HCT116 (cell line): ENCODE data around the gene AGTRAP. TPM values are rescaled to one million over a fixed set of nuclear protein-coding genes. Genes with fewer than 3 reads are reported as not detected.

Source experiments
- ATAC-seq: fragments of 200-7000 bp; cut with Tn5 transposase; 2 replicates; pipeline ENCODE4 v1.9.1; 2020; ENCODE audit warnings: mild to moderate bottlenecking, moderate library complexity
- BruUV-seq: library from RNA; stranded (reverse); fragments of 400-500 nt; replicated peaks from 2 replicates; lab custom pipeline; 2021; lab: Mats Ljungman, UMichigan
- CTCF ChIA-PET: fragments of 300-600 bp; sonication (Branson Sonifier 250); formaldehyde crosslinking; loops from one replicate; lab custom pipeline; 2021; ENCODE audit warnings: antibody characterized with exemption; lab: Charles Lee
- POLR2A ChIA-PET: fragments of 300-600, 350-600 bp; sonication (Branson Sonifier 250); formaldehyde crosslinking; loops from one replicate; lab custom pipeline; 2021; ENCODE audit warnings: antibody characterized with exemption; lab: Charles Lee
- RAD21 ChIA-PET, 2 experiments: fragments of 300-600 bp; sonication (Branson Sonifier 250); formaldehyde crosslinking; loops; one replicate each; lab custom pipeline; 2023; ENCODE audit warnings: low total read pairs in 2 of 2; ENCODE audit not compliant: uncharacterized antibody in 2 of 2, unreplicated experiment in 2 of 2, low non-redundant PET in 1 of 2; lab: Charles Lee
- DNase-seq: peaks from one replicate; pipeline ENCODE4 v3.0.0-alpha.2; 2010; ENCODE audit warnings: low read depth, low spot score
- H2AFZ ChIP-seq: fragments of 200-600 bp; shearing (Covaris generic), sonication (generic); 2 replicates; pipeline ENCODE4 v1.6.1; 2017; ENCODE audit warnings: low read depth, mixed run types, mixed read lengths, antibody characterized with exemption, low read length; ENCODE audit not compliant: poor library complexity, severe bottlenecking
- H3K27ac ChIP-seq: 2 replicates; pipeline ENCODE4 v1.5.1; 2012; ENCODE audit warnings: low read depth, low read length
- H3K27me3 ChIP-seq: fragments of 200-600 bp; sonication (generic); 2 replicates; pipeline ENCODE4 v1.6.1; 2016; ENCODE audit warnings: mixed run types, low read length, mixed read lengths; ENCODE audit not compliant: insufficient read depth
- H3K36me3 ChIP-seq, 2 experiments: fragments of 200-500 bp in 1 of 2; fragments of 200-600 bp in 1 of 2; sonication (Bioruptor generic) in 1 of 2; sonication (generic) in 1 of 2; 2 replicates each; pipeline versions ENCODE4 v1.5.1 to v1.6.1; 2014 to 2016; ENCODE audit warnings: low read length in 2 of 2, inconsistent platforms in 1 of 2, mixed read lengths in 1 of 2, mixed run types in 1 of 2; ENCODE audit not compliant: insufficient read depth in 2 of 2, control insufficient read depth in 1 of 2
- H3K4me1 ChIP-seq, 2 experiments: fragments of 200-600 bp in 1 of 2; sonication (generic) in 1 of 2; 2 replicates each; pipeline versions ENCODE4 v1.5.1 to v1.6.1; 2012 to 2017; ENCODE audit warnings: low read length in 2 of 2, inconsistent platforms in 1 of 2, mild to moderate bottlenecking in 1 of 2, mixed read lengths in 1 of 2, mixed run types in 1 of 2, moderate library complexity in 1 of 2; ENCODE audit not compliant: insufficient read depth in 2 of 2, control insufficient read depth in 1 of 2
- H3K4me2 ChIP-seq: fragments of 200-600 bp; sonication (generic); 2 replicates; pipeline ENCODE4 v1.6.1; 2017; ENCODE audit warnings: mixed run types, low read length, mixed read lengths
- H3K4me3 ChIP-seq, 2 experiments: fragments of 200-600 bp in 1 of 2; sonication (generic) in 1 of 2; replicated peaks in 1 of 2; 2 replicates each; pipeline ENCODE4 v1.5.1; 2011 to 2016; ENCODE audit warnings: low read length in 2 of 2, control low read depth in 1 of 2, low read depth in 1 of 2, mild to moderate bottlenecking in 1 of 2, mixed read lengths in 1 of 2, mixed run types in 1 of 2
- H3K79me2 ChIP-seq: fragments of 200-600 bp; sonication (generic); 2 replicates; pipeline ENCODE4 v1.6.1; 2017; ENCODE audit warnings: mild to moderate bottlenecking, mixed run types, low read length, moderate library complexity, mixed read lengths; ENCODE audit not compliant: insufficient read depth
- H3K9ac ChIP-seq: fragments of 200-600 bp; sonication (generic); 2 replicates; pipeline ENCODE4 v1.6.1; 2016; ENCODE audit warnings: low read length, mixed read lengths
- H3K9me2 ChIP-seq: fragments of 200-600 bp; sonication (generic), shearing (Covaris generic); 2 replicates; pipeline ENCODE4 v1.6.1; 2017; ENCODE audit warnings: mixed run types, mild to moderate bottlenecking, moderate library complexity; ENCODE audit not compliant: insufficient read depth
- H3K9me3 ChIP-seq, 2 experiments: fragments of 200-500 bp in 1 of 2; fragments of 200-600 bp in 1 of 2; sonication (Bioruptor generic) in 1 of 2; sonication (generic) in 1 of 2; 2 replicates each; pipeline ENCODE4 v1.6.1; 2014 to 2017; ENCODE audit warnings: low read length in 2 of 2, mixed read lengths in 2 of 2, inconsistent platforms in 1 of 2, low read depth in 1 of 2, mild to moderate bottlenecking in 1 of 2, mixed run types in 1 of 2, moderate library complexity in 1 of 2; ENCODE audit not compliant: control insufficient read depth in 1 of 2, insufficient read depth in 1 of 2
- H4K20me1 ChIP-seq: fragments of 200-600 bp; sonication (generic), shearing (Covaris generic); 2 replicates; pipeline ENCODE4 v1.6.1; 2017; ENCODE audit warnings: mixed run types, mild to moderate bottlenecking, moderate library complexity; ENCODE audit not compliant: insufficient read depth
- ATF3 ChIP-seq: IDR thresholded peaks from 2 replicates; pipeline ENCODE4 v1.6.1; 2012
- CBX3 ChIP-seq: IDR thresholded peaks from 2 replicates; pipeline ENCODE4 v1.6.1; 2012; ENCODE audit warnings: low read depth
- CTCF ChIP-seq, 3 experiments: fragments of 200-600 bp in 1 of 3; sonication (generic) in 1 of 3; IDR thresholded peaks in 2 of 3; conservative IDR thresholded peaks in 1 of 3; 2 replicates each; pipeline ENCODE4 v1.5.1; 2012 to 2017; ENCODE audit warnings: low read depth in 2 of 3, low read length in 2 of 3, antibody characterized with exemption in 1 of 3, borderline replicate concordance in 1 of 3, control low read depth in 1 of 3, mild to moderate bottlenecking in 1 of 3, mixed read lengths in 1 of 3, mixed run types in 1 of 3, moderate library complexity in 1 of 3; ENCODE audit not compliant: insufficient read depth in 1 of 3
- EZH2 ChIP-seq: fragments of 200-600 bp; sonication (generic); IDR thresholded peaks from 2 replicates; pipeline ENCODE4 v1.6.1; 2017; ENCODE audit warnings: antibody characterized with exemption, mixed run types
- FOSL1 ChIP-seq: IDR thresholded peaks from 2 replicates; pipeline ENCODE4 v1.6.1; 2012; ENCODE audit warnings: low read depth
- JUND ChIP-seq: IDR thresholded peaks from 2 replicates; pipeline ENCODE4 v1.6.1; 2012
- POLR2AphosphoS5 ChIP-seq: IDR thresholded peaks from 2 replicates; pipeline ENCODE4 v1.6.1; 2011; ENCODE audit warnings: mild to moderate bottlenecking, low read depth, low read length, moderate library complexity
- REST ChIP-seq: IDR thresholded peaks from 2 replicates; pipeline ENCODE4 v1.6.1; 2012; ENCODE audit warnings: low read depth
- SIN3A ChIP-seq: IDR thresholded peaks from 2 replicates; pipeline ENCODE4 v1.6.1; 2012; ENCODE audit warnings: low read depth
- SP1 ChIP-seq: IDR thresholded peaks from 2 replicates; pipeline ENCODE4 v1.6.1; 2012; ENCODE audit warnings: low read depth
- SRF ChIP-seq: IDR thresholded peaks from 2 replicates; pipeline ENCODE4 v1.6.1; 2012; ENCODE audit warnings: low read depth
- TCF7L2 ChIP-seq: IDR thresholded peaks from 2 replicates; pipeline ENCODE4 v1.7.0; 2011; ENCODE audit warnings: borderline replicate concordance, inconsistent platforms; ENCODE audit not compliant: insufficient read depth, insufficient read length; ENCODE audit errors: extremely low read depth
- YY1 ChIP-seq: IDR thresholded peaks from 2 replicates; pipeline ENCODE4 v1.6.1; 2011; ENCODE audit warnings: low read length, low read depth, moderate library complexity, mild to moderate bottlenecking; ENCODE audit not compliant: insufficient replicate concordance; ENCODE audit errors: extremely low read depth
- intact Hi-C: fragments of 100-400 bp; cut with micrococcal nuclease; formaldehyde crosslinking; loops from 2 replicates; pipeline ENCODE4 v1.10.0; 2022
- total RNA-seq: library from RNA; stranded (reverse); gene quantifications from one replicate; pipeline ENCODE4 v1.2.1, GENCODE V29; 2021; ENCODE audit not compliant: unreplicated experiment

The AGTRAP gene
- total RNA-seq, 1 experiment from 2014 or later = 49.0 TPM

GRCh38 chr1:11691928-11692711 is 43.8 kb upstream of the AGTRAP start (continued):
- no peak for TF ChIP-seq CTCF (IDR thresholded peaks at IDR 0.05 in 2 of 3, conservative IDR thresholded peaks at IDR 0.05 in 1 of 3; ENCODE audit: borderline replicate concordance in 1 of 3, insufficient read depth in 1 of 3, low read depth in 2 of 3, low read length in 2 of 3)
- no peak for TF ChIP-seq REST

- H3K36me3 ChIP-seq = no peaks in the 10 kb centered on the region
- peak overlapping the region; percentile 82 for H2AFZ ChIP-seq
- no peak overlapping the region for H3K9ac ChIP-seq
- H3K4me3 ChIP-seq = no peak overlapping the region
- ChIA-PET CTCF (interaction anchor here (1.0 to 1.3 kb wide), 3 partner anchors 15 to 29 kb away, joined by 4 to 8 read pairs (median 4); partner anchors contain the start of gene FBXO6), RAD21 (interaction anchor here in 1 of 2 experiments (1.0 to 1.2 kb wide), 2 partner anchors 16 to 18 kb away, joined by 3 to 4 read pairs; no protein-coding TSS in a partner anchor), POLR2A (interaction anchor here (0.8 kb wide), 1 partner anchor 12 kb away, joined by 3 read pairs; no protein-coding TSS in a partner anchor)
- DNase-seq (peak; percentile 71), ATAC-seq (peak; percentile 57)
- H3K27ac ChIP-seq = no peak overlapping the region
- TF ChIP-seq CTCF (IDR thresholded peaks at IDR 0.05 in 2 of 3, conservative IDR thresholded peaks at IDR 0.05 in 1 of 3; ENCODE audit: borderline replicate concordance in 1 of 3, insufficient read depth in 1 of 3, low read depth in 2 of 3, low read length in 2 of 3) = no peak
- peak; percentile 80 for TF ChIP-seq SIN3A
- TF ChIP-seq TCF7L2 = peak; percentile 47
- TF ChIP-seq SRF = no peak
- peak; percentile 83 for TF ChIP-seq FOSL1
- TF ChIP-seq ATF3 = no peak
- TF ChIP-seq EZH2 = no peak
- TF ChIP-seq CBX3 = no peak
- TF ChIP-seq SP1 = peak; percentile 72
- TF ChIP-seq YY1 = peak; percentile 23
- peak; percentile 43; the same call in 1 of the 2 replicates for TF ChIP-seq POLR2AphosphoS5
- peak; percentile 85 for TF ChIP-seq JUND
- no peaks in the 10 kb centered on the region for H3K9me2 ChIP-seq
- H3K4me1 ChIP-seq = peaks cover 33 to 47% of the 10 kb centered on the region in 2 experiments
- peak overlapping the region; percentile 67 for H3K4me2 ChIP-seq
- no peaks in the 10 kb centered on the region for H3K9me3 ChIP-seq
- no TSS peak for BruUV-seq
- intact Hi-C loops = no loop called here
- H3K27me3 ChIP-seq = peaks cover 17% of the 10 kb centered on the region; the same call in 1 of the 2 replicates
- H3K79me2 ChIP-seq = no peaks in the 10 kb centered on the region
- H4K20me1 ChIP-seq = no peaks in the 10 kb centered on the region
These were observed 42.8 kb upstream of the AGTRAP start for GRCh38 chr1:11693024-11693590.
